ENCODE results near the gene THADA.

DNA sequence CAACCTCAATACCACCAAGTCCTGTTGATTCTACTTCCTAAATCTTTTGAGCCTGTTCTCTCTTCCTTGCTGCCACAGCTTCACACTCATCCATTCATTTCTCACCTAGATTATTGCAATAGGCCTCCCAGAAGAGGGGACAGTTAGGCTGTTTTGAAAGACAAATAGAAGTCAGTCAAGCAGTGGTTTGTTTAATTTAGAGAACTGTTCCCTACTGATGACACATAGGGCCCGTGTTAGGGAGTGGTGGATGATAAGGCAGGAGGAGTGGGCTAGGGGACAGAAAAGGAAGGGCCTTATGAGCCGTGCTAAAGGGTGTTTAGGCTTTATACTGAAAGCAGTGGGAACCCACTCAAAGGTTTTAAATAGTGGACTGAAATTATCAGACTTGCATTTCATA lies 309.9 kb downstream of the THADA start:
- TF ChIP-seq, protein P1, sequence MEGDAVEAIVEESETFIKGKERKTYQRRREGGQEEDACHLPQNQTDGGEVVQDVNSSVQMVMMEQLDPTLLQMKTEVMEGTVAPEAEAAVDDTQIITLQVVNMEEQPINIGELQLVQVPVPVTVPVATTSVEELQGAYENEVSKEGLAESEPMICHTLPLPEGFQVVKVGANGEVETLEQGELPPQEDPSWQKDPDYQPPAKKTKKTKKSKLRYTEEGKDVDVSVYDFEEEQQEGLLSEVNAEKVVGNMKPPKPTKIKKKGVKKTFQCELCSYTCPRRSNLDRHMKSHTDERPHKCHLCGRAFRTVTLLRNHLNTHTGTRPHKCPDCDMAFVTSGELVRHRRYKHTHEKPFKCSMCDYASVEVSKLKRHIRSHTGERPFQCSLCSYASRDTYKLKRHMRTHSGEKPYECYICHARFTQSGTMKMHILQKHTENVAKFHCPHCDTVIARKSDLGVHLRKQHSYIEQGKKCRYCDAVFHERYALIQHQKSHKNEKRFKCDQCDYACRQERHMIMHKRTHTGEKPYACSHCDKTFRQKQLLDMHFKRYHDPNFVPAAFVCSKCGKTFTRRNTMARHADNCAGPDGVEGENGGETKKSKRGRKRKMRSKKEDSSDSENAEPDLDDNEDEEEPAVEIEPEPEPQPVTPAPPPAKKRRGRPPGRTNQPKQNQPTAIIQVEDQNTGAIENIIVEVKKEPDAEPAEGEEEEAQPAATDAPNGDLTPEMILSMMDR (IDR thresholded peaks at IDR 0.05; ENCODE audit: borderline replicate concordance, extremely low read depth, low read length, poor library complexity, severe bottlenecking): no peak
- TF ChIP-seq EZH2 (IDR thresholded peaks at IDR 0.05; ENCODE audit: borderline replicate concordance, low read depth, low read length, severe bottlenecking): no peak
